ENCODE data around the gene CNTNAP5.

The CNTNAP5 gene

DNA sequence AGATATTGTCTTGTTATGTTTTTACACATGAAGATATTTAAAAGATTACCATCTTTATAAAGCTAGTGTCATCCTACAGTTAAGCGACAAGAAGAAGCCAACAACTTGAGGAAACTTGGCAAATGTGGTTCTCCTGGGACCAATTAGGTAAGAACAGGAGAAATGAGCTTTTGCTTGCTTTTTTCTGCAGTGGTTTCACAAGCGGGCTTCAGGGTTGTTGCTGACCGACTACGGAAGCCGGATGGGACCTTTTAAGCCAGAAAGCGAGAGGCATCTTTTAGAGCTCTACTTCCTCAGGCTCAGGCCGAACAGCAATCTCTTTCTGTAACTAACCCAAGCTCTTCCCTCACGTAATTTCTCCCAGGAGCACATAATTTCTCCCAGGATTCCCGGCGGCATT lies 256.5 kb downstream of the CNTNAP5 start:
- no peak for DNase-seq

DNA sequence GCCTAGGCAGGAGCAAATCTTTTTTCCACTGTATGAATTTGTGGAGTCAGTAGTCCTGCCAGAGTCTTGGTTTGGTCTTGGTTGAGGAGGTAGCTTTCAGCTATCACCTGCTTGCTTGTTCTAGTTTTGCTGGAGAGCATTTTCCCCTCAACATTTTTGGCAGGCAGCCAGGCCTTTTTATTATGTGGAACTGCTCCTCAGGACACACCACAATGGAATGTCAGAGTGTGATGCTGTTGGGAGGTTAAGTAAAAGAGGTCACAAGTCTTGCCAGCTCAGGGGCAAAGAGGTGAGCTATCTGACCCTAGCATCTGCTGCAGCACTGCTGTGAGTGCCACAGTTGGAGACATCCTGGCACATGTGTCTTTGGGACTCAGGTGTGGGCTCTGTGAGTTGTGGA lies 258.0 kb downstream of the CNTNAP5 start:
- no peak for DNase-seq

DNA sequence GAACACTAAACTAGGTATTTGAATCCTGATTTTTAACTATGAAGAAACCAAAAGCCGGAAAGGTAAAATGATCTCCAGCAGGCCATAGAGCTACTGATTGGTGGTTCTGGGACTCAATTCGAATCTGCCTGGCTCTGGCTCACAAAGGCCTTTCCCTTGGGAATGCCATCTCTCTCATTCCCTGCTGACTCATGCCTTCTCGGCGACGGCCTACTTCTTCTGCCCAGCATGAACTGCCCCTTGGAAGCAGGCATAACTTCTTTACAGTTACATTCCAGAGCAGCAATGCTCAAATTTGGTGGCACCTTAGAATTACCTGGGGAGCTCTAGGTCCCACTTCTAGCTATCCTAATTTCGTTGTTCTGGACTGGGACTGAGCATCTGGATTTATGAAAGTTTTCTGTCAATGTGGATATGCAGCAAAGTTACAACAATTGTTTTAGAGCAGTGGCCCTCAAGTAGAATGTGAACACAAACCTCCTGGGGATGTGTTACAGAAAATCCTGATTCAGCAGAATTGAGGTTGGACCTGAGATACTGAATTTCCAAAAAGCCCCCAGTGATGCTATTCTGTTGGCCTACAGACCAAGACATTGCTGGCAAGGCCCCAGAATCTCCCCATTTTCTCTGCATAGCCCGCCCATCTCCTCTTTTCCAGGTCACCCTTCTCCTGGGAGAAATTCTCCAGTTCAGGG lies 261.1 kb downstream of the CNTNAP5 start:
- DNase-seq = no peak

DNA sequence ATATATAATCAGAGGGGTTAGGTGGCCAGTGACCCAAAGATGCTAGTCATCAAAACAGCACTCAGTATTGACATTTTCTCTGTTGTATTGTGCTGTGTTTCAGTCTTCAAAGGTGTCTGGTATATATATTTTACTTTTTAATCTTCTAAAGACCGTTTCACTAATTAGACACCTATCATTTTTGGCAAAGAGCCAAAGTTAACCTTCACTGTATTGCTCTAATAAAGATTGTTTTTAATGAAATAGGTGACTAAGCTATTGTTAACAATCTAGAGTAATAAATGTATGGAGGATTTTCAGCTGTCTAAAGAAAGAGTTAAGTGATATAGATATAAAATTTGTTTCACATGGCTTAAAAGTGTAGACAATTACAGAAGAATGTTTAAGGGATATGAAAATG lies 264.0 kb downstream of the CNTNAP5 start:
- no peak for DNase-seq

DNA sequence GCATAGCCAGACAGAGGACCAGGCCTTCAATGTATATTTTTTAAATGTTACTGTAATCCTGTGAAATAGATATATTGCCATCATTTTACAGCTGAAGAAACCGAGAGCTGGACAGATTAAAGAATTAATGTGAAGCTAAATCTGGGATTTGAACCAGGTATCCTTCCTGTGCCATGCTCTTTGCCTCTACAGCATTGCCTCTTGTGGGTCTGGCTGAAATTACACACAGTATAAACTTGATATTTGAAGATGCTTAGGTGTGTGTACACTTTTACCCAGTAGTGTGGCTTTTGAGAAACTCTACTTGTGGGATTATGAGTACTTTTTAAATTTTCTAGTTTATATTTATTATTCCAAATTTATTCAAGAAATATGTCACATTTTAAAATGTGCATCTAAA lies 264.5 kb downstream of the CNTNAP5 start:
- DNase-seq = no peak

DNA sequence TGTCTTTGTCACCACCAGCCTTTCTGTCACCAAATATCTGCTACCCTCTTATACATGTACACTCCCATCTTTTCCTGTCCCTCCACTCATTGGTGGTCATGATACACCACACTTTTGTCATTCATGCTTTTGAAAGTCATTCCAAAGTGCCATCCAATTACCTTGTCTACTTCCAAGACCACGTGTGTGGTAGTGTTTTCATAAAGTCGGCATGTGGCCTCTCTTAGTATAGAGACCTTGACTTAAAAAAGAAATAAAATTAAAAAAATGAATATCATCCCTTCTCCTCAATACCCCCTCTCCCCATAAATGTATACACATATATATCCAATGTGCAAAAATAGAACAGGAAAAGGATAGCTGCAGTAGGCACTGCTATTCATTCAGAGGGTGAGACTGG lies 271.4 kb downstream of the CNTNAP5 start:
- DNase-seq = no peak

DNA sequence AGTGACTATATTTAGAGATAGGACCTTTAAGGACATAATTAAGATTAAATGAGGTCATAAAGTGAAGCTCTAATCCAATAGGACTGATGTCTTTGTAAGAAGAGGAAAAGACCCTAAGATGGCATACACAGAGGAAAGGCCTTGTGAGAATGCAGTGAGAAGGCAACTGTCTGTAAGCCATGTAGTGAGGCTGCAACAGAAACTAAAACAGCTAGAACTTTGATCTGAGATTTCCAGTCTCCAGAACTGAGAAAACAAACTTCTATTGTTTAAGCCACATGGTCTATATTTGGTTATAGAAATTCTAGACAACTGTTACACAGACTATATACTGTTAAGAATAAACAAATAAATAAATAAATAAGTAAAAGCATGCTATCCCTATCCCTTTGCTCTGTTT lies 276.8 kb downstream of the CNTNAP5 start:
- no peak for DNase-seq

DNA sequence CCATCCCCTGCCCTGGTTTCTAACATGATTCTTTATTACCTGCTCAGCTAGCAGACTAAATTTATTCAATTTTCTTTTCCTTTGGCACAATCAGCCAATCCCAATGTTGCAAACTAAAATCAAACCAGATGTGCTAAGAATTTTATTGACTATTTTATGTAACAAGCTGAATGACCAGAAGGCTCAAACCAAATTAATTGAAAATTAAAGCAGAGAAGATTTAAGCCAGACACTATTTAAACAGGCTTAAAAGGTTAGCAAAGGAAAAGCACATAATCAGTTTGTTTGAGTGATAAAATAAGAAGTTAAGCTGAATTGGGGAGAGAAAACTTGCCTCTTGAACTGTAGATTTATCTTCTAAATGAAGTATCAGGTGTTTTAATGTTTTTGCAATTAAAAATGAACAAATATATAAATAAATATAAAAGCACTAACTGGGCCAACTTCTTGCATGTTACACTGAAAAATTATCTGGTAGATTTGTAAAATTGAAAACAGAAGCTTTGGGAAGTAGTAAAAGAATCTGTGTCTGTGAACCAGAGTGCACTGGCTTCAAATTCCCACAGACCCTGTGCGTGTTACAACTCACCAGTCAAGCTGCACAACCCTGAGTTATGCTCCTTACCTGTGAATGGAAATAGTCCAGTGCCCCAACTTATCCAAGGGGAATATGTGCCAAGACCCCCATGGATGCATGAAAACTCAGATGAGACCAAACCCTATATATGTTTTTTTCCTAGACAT lies 283.4 kb downstream of the CNTNAP5 start:
- no peak for DNase-seq

DNA sequence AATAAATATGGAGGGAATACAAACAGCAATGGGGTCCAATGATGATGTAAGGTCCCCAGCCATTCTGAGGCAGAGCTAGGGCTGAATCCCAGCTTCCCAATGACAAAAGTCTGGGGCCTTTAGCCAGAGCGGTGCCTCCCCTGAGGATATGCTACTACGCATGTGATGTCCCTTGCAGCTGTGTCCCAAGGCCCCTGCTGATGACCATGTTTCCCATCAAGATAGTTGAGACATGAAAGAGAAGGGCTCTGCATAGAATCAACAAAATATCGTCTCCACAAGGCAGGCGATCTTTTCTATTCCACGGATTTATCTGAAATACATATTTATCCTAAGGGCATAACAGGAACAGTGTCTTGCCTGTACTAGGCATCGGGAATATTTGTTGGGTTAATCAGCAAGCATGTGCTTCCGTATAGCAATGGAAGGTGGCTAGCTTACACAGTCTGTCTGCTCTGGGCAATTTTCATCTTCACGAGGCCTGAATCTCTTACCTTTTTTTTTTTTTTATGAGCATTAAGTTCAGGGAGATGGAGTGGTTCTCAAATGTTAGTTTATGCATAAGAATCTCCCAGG lies 284.6 kb downstream of the CNTNAP5 start:
- no peak for DNase-seq

DNA sequence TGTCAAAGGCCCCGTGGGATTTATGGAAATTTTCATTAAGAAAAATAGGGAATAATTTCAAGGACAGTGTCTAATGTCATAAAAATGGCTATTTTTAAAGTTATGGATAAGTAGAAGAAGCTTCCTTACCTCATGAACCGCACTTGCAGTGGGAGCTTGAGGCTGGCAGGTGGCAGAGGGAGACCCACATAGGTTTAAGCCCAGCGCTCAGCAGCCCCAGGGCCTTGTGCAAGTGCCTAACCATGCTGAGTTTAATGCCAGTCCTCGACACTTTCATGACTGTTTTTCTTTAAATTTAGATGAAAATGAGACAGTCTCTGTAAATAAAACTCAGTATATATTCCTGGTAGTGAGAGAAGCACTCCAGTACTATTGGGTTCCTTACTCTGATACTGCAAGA lies 285.6 kb downstream of the CNTNAP5 start:
- no peak for DNase-seq

DNA sequence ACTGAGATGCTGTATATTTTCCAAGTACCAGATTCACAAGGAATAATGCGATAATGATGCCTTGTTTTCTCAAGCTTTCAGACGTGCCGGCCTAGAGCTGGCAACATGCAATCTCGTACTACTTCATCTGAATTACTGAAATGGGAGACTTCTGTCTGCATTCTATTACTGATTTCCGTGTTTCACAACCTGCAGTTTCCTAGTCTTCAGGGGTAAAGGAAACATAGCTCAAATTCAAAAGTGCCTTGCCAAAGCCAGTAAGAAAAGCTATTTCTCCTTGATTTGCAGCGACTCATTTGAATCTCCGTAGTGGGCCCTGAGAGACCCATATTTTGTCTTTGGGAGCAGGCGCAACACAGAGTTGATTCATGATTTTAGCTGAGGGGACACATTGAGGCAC lies 289.0 kb downstream of the CNTNAP5 start:
- no peak for DNase-seq

DNA sequence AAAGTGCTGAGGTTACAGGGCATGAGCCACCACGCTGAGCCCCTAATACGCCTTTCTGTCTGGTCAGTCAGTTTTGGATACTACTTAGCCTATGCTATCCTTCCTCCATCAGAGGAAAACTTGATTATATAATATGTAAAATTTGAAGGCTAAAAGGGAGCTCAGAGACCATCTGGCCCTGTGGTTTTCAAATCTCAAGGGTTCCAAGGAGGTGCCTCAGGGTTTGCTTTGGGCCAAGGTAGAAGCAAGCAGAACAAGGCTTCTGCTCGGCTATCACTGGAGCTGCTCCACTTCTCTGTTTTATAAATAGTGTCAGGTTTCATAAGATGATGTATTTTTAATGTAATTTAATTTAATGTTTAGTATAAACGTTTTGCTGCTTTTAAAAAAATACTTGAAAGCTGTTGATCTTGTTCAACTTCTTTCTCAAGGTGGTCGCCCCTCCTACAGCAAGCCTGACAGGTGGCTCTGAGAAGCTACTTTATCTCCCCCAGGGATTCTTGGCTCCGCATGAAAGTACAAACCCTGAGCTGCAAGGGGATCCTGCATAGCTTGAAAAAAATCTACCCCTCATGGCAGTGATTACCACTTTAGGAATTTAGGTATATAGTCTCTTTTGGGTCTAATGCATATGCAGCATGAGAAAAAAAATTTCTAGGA lies 290.3 kb downstream of the CNTNAP5 start:
- no peak for DNase-seq

DNA sequence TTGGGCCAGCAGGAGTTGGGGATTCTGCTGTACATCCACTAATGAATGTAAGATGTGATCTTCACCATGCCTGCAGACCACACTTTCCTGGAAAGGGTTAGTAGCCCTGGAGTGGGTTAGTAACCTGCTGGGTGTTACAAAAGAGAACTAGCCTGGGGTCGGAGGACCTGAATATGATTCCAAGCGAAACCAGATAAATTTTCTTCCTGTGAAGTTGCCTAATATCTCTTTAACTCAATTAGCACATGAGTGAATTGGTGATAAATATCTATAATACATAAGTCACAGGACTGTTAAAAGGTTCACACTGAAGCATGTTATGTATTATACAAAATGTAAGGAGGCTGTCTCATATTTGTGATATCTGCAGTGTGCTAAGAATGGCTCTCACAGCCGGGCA lies 291.0 kb downstream of the CNTNAP5 start:
- DNase-seq = no peak

DNA sequence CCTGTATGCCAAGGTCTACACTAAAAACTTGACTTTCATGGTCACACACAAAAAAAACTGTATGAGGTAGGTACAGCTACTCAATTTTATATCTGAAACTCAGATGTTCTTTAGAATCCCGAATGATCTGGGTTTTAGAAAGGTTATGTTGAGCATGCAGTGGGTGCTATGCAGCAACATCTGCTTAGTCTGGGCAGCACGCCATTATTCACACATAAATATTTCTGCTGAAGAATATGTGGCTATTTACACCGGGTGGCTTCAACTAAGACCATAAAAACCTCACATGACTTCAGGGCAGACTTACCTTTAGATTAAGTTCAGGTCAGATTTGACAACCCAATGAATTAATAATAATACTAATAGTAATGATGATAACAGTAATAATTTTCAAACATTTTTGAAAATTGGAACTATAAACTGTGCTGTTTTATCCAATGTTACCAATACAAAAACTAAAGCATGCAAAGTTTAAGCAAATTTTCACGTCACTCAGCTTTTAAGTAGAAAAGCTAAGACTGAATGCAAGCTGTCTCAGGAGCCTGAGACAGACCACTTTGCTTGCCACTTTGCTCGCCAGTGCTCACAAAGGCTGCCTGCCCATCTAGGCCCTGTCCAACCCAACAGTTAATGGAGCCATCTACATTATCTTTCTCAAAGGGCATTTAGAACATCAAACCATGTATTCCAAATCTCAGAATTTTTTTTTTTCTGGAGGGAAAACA lies 292.0 kb downstream of the CNTNAP5 start:
- DNase-seq = no peak

DNA sequence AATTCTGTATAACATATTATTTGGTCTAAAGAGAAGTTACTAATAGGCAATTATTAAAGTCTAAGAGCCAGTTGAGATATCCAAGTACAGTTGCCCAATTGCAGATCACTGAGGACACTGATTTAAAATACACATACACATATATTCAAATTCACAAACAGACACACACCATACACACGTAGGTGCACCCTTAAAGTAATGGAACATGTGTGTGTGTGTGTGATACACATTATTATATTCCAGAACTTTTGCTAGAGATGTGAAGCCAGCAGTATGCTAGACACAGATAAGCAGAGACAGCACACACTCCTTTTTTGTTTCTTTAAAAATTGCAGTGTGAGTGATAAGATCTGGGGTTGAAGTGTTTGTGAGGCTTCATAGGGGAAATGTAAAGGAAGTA lies 292.5 kb downstream of the CNTNAP5 start:
- DNase-seq = no peak

DNA sequence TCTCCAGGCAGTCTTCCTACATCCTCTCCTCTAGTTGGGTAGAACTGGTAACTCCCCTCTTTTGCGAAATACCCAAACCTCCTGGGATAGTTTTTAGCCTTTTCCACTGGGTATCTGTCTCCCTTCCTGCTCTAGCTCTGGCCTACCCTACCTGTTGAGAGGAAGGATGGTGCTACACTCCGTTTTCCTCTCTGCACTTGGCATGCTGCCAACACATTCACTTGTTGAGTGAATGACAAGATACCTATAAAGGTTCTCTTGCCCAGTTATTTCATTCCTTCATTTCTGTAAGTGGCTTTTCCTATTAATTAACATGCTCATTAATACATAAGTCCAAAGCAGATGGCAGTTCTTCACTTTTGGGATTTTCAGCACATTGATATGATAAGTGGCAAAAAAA lies 293.8 kb downstream of the CNTNAP5 start:
- DNase-seq = no peak

DNA sequence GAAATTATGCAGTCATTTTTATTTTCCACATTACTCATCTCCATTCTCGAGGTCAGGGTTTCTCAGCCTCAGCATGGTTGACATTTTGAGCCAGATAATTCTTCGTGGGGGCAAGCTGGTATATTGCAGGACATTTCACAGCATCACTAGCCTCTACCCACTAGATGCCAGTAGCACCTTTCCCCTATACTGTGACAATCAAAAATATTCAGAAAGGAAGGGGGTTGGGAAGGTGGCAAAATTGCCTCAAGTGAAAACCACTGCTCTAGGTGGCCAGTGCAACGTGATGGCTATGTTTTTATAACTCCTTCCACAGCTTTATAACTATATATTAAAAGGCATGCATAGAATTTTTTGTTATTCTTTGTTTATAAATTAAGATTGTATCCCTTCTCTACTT lies 294.5 kb downstream of the CNTNAP5 start:
- no peak for DNase-seq

DNA sequence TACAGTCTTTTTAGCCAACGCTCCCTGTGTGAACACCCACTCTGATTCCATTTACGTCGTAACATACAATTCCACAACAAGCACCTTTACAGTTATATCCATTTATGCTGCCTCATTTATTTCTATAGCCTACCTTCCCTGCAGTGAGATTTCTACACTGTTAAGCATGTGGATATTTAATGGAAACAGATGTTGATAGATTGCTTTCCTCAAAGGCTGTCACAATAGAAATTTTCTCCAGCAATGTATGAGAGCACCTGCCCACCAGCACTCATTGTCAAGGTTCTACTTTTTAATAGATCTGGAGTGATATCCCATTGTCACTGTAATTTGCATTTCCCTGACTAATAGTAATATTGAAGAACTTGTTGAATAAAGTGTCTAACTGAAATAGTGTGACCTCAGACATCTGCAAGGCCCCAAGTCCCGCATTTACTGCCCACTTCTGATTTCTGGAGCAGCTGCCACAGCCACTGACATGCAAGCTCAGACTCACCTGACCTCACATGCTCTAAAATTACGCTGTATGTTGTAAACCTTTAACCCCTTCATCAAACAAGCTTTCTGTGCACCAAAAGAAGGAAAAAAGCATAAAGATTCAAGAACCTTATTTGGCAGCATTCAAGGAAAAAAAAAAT lies 295.1 kb downstream of the CNTNAP5 start:
- DNase-seq = no peak

DNA sequence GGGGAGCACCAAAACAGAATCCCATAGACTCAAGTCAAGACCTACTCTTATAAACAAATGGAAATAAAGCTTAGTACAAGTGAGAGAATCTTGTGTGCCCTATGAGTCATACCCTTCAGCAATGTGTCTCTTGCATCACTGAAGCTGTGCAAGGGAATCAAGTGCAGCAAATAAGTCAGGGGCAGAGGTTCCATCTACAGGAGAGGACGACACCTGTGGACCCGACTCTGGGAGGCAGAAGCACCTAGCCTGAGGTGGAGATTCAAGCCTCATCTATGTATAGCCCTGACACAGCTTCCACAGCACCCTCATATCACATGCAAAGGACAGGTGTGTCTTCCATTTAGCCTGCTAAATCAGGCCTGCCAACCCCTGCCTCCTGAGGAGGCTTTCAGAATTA lies 298.2 kb downstream of the CNTNAP5 start:
- no peak for DNase-seq

DNA sequence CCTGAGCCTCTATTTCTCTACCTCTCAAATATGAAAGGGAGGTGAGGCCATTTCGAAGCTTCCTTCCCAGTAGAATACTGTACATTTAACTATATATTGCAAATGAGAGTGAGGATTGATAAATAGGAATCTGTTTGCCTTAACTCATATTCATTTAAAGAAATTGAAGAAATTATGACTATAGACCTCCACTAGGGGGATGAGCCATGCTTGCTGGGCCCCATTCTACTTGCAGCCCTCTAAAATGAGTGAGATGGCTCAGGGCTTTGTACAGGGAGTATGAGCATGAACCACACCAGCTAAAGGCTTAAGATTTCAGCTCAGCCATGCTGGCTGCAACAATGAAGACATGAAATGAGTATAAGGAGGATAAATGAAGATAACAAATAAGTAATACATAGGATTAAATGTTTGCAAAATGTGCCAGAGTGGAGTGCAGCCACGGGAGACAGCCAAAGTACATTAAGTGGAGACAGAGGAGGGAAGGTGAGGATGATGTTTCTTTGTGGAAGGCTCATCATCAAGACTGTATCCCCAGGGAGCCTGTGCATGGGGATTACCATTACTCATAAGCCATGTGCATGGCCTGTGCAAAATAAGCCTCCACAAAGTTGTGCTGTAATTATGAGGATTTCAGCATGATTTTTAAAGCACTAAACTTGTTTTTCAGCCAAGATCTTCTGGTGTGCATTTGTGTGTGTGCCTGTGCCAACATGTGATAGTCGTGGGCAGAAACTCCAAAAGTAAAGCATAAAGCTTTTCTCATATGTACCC lies 300.8 kb downstream of the CNTNAP5 start:
- no peak for DNase-seq

DNA sequence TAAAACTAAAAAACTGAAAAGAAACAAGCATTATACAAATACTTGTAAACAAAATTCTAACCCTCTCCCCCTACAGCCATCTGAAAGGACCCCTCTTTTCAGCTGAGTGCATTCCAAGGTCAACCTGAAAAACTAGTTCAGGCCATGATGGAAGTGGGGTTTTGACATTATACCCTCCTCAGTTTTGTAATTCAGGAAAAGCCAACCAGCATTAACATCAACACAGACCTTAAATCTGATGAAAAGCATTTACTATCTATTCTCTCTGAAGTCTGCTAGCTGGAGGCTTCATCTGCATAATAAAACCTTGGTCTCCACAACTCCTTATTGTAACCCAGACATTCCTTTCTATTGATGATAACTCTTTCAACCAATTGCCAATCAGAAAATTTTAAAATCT lies 302.2 kb downstream of the CNTNAP5 start:
- DNase-seq = no peak

DNA sequence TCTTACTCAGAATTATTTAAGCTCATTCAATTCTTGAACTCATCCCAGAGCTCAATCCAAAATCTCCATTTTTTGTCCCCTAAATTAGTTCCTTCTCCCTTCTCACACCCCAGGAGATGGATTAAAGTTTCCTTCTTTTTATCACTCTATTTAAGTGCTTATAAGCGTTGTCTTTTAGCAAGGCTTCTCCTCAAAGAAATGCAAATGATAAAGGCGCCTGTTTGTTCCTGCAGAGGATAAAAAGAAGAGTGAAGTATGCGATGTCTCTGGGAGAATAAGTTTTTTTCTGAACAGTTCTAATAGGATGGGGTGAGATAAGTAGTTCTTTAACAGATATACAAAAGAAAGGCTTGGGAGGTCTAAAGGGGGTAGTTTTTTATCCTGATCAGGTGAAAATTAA lies 303.3 kb downstream of the CNTNAP5 start:
- no peak for DNase-seq
